C1 segment of cervical spinal cord (tissue), 14 donors: Measurements from ENCODE around the gene ARHGAP31.
"Not testable (repeated sequence)": the region's sequence is repeated elsewhere in the genome, so short reads cannot be mapped to it uniquely, and the experiment has no call there.

ENCODE experiments used
- DNase-seq, 14 donors: peaks; one replicate each; lab custom pipeline; 2025; lab: John Stamatoyannopoulos, UW

The ARHGAP31 gene

GRCh38 chr3:119322021-119322834 is 28.0 kb downstream of the ARHGAP31 start:
- peak in 4 of 14 donors; percentile 51 to 65 (median 57) for DNase-seq

- peak in 11 of 14 donors; percentile 51 to 91 (median 64) for DNase-seq
Observed at GRCh38 chr3:119322835-119323722, 28.9 kb downstream of the ARHGAP31 start.

GRCh38 chr3:119323723-119324085 is 29.5 kb downstream of the ARHGAP31 start:
- no peak for DNase-seq

GRCh38 chr3:119324899-119325298 is 30.7 kb downstream of the ARHGAP31 start:
- no peak for DNase-seq

GRCh38 chr3:119326976-119327375 is 32.8 kb downstream of the ARHGAP31 start:
- DNase-seq: no peak

- DNase-seq: peak in 12 of 14 donors; percentile 4 to 80 (median 55)
Observed at GRCh38 chr3:119329551-119329950, 35.4 kb downstream of the ARHGAP31 start.

GRCh38 chr3:119330181-119330580 is 36.0 kb downstream of the ARHGAP31 start:
- no peak for DNase-seq

GRCh38 chr3:119330858-119331257 is 36.7 kb downstream of the ARHGAP31 start:
- DNase-seq: no peak

GRCh38 chr3:119331661-119332060 is 37.5 kb downstream of the ARHGAP31 start:
- no peak for DNase-seq

- DNase-seq: peak in 1 of 14 donors; percentile 10
Observed at GRCh38 chr3:119333773-119334509, 39.8 kb downstream of the ARHGAP31 start.

GRCh38 chr3:119336823-119337222 is 42.6 kb downstream of the ARHGAP31 start:
- DNase-seq: no peak

- DNase-seq: not testable (repeated sequence)
Observed at GRCh38 chr3:119337407-119337806, 43.2 kb downstream of the ARHGAP31 start.

GRCh38 chr3:119338754-119339153 is 44.6 kb downstream of the ARHGAP31 start:
- no peak for DNase-seq

GRCh38 chr3:119340014-119340413 is 45.8 kb downstream of the ARHGAP31 start:
- DNase-seq: no peak

- DNase-seq: no peak
Observed at GRCh38 chr3:119340446-119340845, 46.3 kb downstream of the ARHGAP31 start.

- no peak for DNase-seq
Observed at GRCh38 chr3:119342176-119342575, 48.0 kb downstream of the ARHGAP31 start.

- DNase-seq: no peak
Observed at GRCh38 chr3:119343719-119344118, 49.5 kb downstream of the ARHGAP31 start.

- DNase-seq: no peak
Observed at GRCh38 chr3:119346076-119346496, 51.9 kb downstream of the ARHGAP31 start.

GRCh38 chr3:119347036-119347435 is 52.9 kb downstream of the ARHGAP31 start:
- no peak for DNase-seq

GRCh38 chr3:119349354-119350041 is 55.3 kb downstream of the ARHGAP31 start:
- no peak for DNase-seq

GRCh38 chr3:119350114-119350513 is 55.9 kb downstream of the ARHGAP31 start:
- DNase-seq: no peak
